Measurements from ENCODE around the gene TMEM240. TPM values are rescaled to one million over a fixed set of nuclear protein-coding genes. Genes with fewer than 3 reads are reported as not detected.

Gene TMEM240
- total RNA-seq, 1 experiment from 2014 or later = 1.2 TPM

GRCh38 chr1:1490633-1491230 is 49.7 kb downstream of the TMEM240 start:
- H3K9me3 Mint-ChIP-seq (ENCODE audit: unreplicated experiment) = no peaks in the 10 kb centered on the region
- TF ChIP-seq CTCF (IDR thresholded peaks at IDR 0.05; ENCODE audit: insufficient read depth in 1 of 2, low read depth in 1 of 2, low read length in 1 of 2, severe bottlenecking in 1 of 2, unreplicated experiment in 1 of 2) = no peak
- no TSS peak for BruUV-seq (replicated peaks)
- Histone ChIP-seq H3K36me3 (ENCODE audit: control insufficient read depth, insufficient read depth, low read length) (peaks cover 4% of the 10 kb centered on the region), H3K27me3 (replicated peaks; ENCODE audit: control insufficient read depth, insufficient read depth, low read length) (no peaks in the 10 kb centered on the region), H3K9me3 (no peaks in the 10 kb centered on the region), H3K4me1 (no peaks in the 10 kb centered on the region), H3K4me3 (ENCODE audit: low read depth, low read length) (no peak overlapping the region)
- no peak overlapping the region for H3K4me3 Mint-ChIP-seq (ENCODE audit: unreplicated experiment)
- H3K27me3 Mint-ChIP-seq (ENCODE audit: insufficient read depth, unreplicated experiment) = no peaks in the 10 kb centered on the region
- H3K36me3 Mint-ChIP-seq (ENCODE audit: insufficient read depth, unreplicated experiment) = peaks cover 87% of the 10 kb centered on the region
- CTCF ChIA-PET = interaction anchor here (1.1 kb wide), 1 partner anchor 14 kb away, joined by 5 read pairs; no protein-coding TSS in a partner anchor
- no peaks in the 10 kb centered on the region for H3K4me1 Mint-ChIP-seq (ENCODE audit: low read depth, unreplicated experiment)
- DNase-seq = no peak
- POLR2A ChIA-PET = no interaction called here
- no peak overlapping the region for H3K27ac Mint-ChIP-seq (ENCODE audit: unreplicated experiment)
- intact Hi-C loops (cut with micrococcal nuclease; ENCODE audit: unreplicated experiment) = no loop called here

GRCh38 chr1:1489861-1490260 is 50.6 kb downstream of the TMEM240 start:
- intact Hi-C loops (cut with micrococcal nuclease; ENCODE audit: unreplicated experiment) = no loop called here
- H3K4me1 Mint-ChIP-seq (ENCODE audit: low read depth, unreplicated experiment) = no peaks in the 10 kb centered on the region
- no TSS peak for BruUV-seq (replicated peaks)
- ChIA-PET CTCF (no interaction called here), POLR2A (no interaction called here)
- H3K27me3 Mint-ChIP-seq (ENCODE audit: insufficient read depth, unreplicated experiment) = no peaks in the 10 kb centered on the region
- no peak for TF ChIP-seq CTCF (IDR thresholded peaks at IDR 0.05; ENCODE audit: insufficient read depth in 1 of 2, low read depth in 1 of 2, low read length in 1 of 2, severe bottlenecking in 1 of 2, unreplicated experiment in 1 of 2)
- no peaks in the 10 kb centered on the region for H3K9me3 ChIP-seq
- H3K4me3 ChIP-seq (ENCODE audit: low read depth, low read length) = no peak overlapping the region
- H3K9me3 Mint-ChIP-seq (ENCODE audit: unreplicated experiment) = no peaks in the 10 kb centered on the region
- no peaks in the 10 kb centered on the region for H3K4me1 ChIP-seq
- H3K36me3 ChIP-seq (ENCODE audit: control insufficient read depth, insufficient read depth, low read length) = peaks cover 4% of the 10 kb centered on the region
- DNase-seq = no peak
- no peaks in the 10 kb centered on the region for H3K27me3 ChIP-seq (replicated peaks; ENCODE audit: control insufficient read depth, insufficient read depth, low read length)
- no peak overlapping the region for H3K27ac Mint-ChIP-seq (ENCODE audit: unreplicated experiment)
- peaks cover 87% of the 10 kb centered on the region for H3K36me3 Mint-ChIP-seq (ENCODE audit: insufficient read depth, unreplicated experiment)
- H3K4me3 Mint-ChIP-seq (ENCODE audit: unreplicated experiment) = no peak overlapping the region

- no peak for TF ChIP-seq CTCF (IDR thresholded peaks at IDR 0.05; ENCODE audit: insufficient read depth in 1 of 2, low read depth in 1 of 2, low read length in 1 of 2, severe bottlenecking in 1 of 2, unreplicated experiment in 1 of 2)
- no peaks in the 10 kb centered on the region for H3K9me3 ChIP-seq
- Mint-ChIP-seq H3K4me3 (ENCODE audit: unreplicated experiment) (no peak overlapping the region), H3K4me1 (ENCODE audit: low read depth, unreplicated experiment) (no peaks in the 10 kb centered on the region), H3K9me3 (ENCODE audit: unreplicated experiment) (no peaks in the 10 kb centered on the region), H3K27me3 (ENCODE audit: insufficient read depth, unreplicated experiment) (no peaks in the 10 kb centered on the region), H3K27ac (ENCODE audit: unreplicated experiment) (no peak overlapping the region), H3K36me3 (ENCODE audit: insufficient read depth, unreplicated experiment) (peaks cover 88% of the 10 kb centered on the region)
- H3K27me3 ChIP-seq (replicated peaks; ENCODE audit: control insufficient read depth, insufficient read depth, low read length) = no peaks in the 10 kb centered on the region
- POLR2A ChIA-PET = no interaction called here
- no TSS peak for BruUV-seq (replicated peaks)
- H3K4me3 ChIP-seq (ENCODE audit: low read depth, low read length) = no peak overlapping the region
- H3K36me3 ChIP-seq (ENCODE audit: control insufficient read depth, insufficient read depth, low read length) = peaks cover 4% of the 10 kb centered on the region
- intact Hi-C loops (cut with micrococcal nuclease; ENCODE audit: unreplicated experiment) = no loop called here
- H3K4me1 ChIP-seq = no peaks in the 10 kb centered on the region
- no peak for DNase-seq
- CTCF ChIA-PET = no interaction called here
Observed at GRCh38 chr1:1489231-1489630, 51.2 kb downstream of the TMEM240 start.

Measured in Caco-2 (cell line).